ENCODE measurements around the gene MICU2. TPM values are rescaled to one million over a fixed set of nuclear protein-coding genes. Genes with fewer than 3 reads are reported as not detected.

MICU2 gene
- total RNA-seq, 4 donors from 2014 or later = 31.6 to 39.5 (median 36.0) TPM

GRCh38 chr13:21613791-21614190 is 9.8 kb upstream of the MICU2 start:
- DNase-seq (ENCODE audit: extremely low spot score) = no peak
- H3K4me1 ChIP-seq = no peaks in the 10 kb centered on the region
- H3K27me3 ChIP-seq = peaks cover 0 to 21% (median 0%) of the 10 kb centered on the region in 4 donors
- WGBS = 93% methylated on average over 4 of the region's 4 CpGs
- no peaks in the 10 kb centered on the region for H3K36me3 ChIP-seq
- H3K4me3 ChIP-seq = no peak overlapping the region
- no peak overlapping the region for H3K27ac ChIP-seq (replicated peaks in 1 of 4)
- intact Hi-C loops (cut with DNase I) = no loop called here
- no peak for TF ChIP-seq CTCF (IDR thresholded peaks at IDR 0.05)
- no peak for TF ChIP-seq POLR2A (IDR thresholded peaks at IDR 0.05; ENCODE audit: low read depth)
- no peak for TF ChIP-seq EP300 (IDR thresholded peaks at IDR 0.05)
- TF ChIP-seq POLR2AphosphoS5 (IDR thresholded peaks at IDR 0.05) = no peak
- no peaks in the 10 kb centered on the region for H3K9me3 ChIP-seq

GRCh38 chr13:21611385-21611784 is 7.4 kb upstream of the MICU2 start:
- Histone ChIP-seq H3K9me3 (no peaks in the 10 kb centered on the region), H3K36me3 (no peaks in the 10 kb centered on the region), H3K4me1 (no peaks in the 10 kb centered on the region), H3K27me3 (peaks cover 0 to 27% (median 0%) of the 10 kb centered on the region in 4 donors), H3K4me3 (no peak overlapping the region), H3K27ac (replicated peaks in 1 of 4) (no peak overlapping the region)
- WGBS = 93% methylated on average over 19 of the region's 21 CpGs
- intact Hi-C loops (cut with DNase I) = no loop called here
- TF ChIP-seq POLR2AphosphoS5 (IDR thresholded peaks at IDR 0.05) (no peak), CTCF (IDR thresholded peaks at IDR 0.05) (no peak), POLR2A (IDR thresholded peaks at IDR 0.05; ENCODE audit: low read depth) (no peak), EP300 (IDR thresholded peaks at IDR 0.05) (no peak)
- DNase-seq (ENCODE audit: extremely low spot score) = no peak

DNA sequence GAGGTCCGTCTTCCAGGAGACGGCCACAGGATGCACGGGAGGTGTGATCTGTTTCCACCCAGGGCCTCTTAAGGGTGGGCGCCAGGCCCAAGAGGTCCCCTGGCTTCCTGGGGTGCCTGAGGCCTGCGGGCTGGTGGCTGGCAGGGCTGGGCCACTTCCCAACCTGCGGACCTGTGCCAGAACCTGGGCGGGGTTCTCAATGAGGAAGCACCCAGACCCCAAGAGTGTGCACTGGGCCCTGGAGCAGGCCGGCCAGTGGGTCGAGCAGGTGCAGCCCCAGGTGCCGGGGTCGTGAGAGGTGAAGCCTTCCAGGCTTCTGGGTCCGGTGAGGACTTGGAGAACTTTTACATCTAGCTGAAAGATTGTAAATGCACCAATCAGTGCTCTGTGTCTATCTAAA is 6.7 kb upstream of the MICU2 start:
- intact Hi-C loops (cut with DNase I) = no loop called here
- TF ChIP-seq POLR2AphosphoS5 (IDR thresholded peaks at IDR 0.05) (no peak), EP300 (IDR thresholded peaks at IDR 0.05) (no peak), POLR2A (IDR thresholded peaks at IDR 0.05; ENCODE audit: low read depth) (no peak), CTCF (IDR thresholded peaks at IDR 0.05) (no peak)
- Histone ChIP-seq H3K27me3 (peaks cover 0 to 31% (median 0%) of the 10 kb centered on the region in 4 donors), H3K27ac (replicated peaks in 1 of 4) (no peak overlapping the region), H3K36me3 (no peaks in the 10 kb centered on the region), H3K4me1 (no peaks in the 10 kb centered on the region), H3K9me3 (no peaks in the 10 kb centered on the region), H3K4me3 (no peak overlapping the region)
- WGBS = 96% methylated on average over 9 of the region's 12 CpGs
- no peak for DNase-seq (ENCODE audit: extremely low spot score)

DNA sequence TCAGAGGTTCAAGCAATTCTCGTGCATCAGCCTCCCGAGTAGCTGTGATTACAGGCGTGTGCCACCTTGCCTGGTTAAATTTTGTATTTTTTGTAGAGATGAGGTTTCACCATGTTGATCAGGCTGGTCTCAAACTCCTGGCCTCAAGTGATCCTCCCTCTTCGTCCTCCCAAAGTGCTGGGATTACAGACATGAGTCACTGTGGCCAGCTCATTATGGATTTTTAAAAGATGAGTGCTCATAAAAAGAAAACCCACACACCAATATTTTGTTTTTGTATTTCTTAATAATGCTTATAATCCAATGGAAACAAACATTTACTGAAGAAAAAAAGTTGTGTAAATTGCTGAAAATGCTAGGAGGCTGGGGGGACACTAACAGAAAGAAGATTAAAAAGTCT is 5.0 kb upstream of the MICU2 start:
- Histone ChIP-seq H3K9me3 (no peaks in the 10 kb centered on the region), H3K36me3 (no peaks in the 10 kb centered on the region), H3K27ac (replicated peaks in 1 of 4) (no peak overlapping the region), H3K27me3 (peaks cover 0 to 31% (median 0%) of the 10 kb centered on the region in 4 donors), H3K4me1 (peaks cover 0 to 5% (median 2%) of the 10 kb centered on the region in 4 donors), H3K4me3 (no peak overlapping the region)
- 78% methylated on average over 4 of the region's 4 CpGs for WGBS
- TF ChIP-seq EP300 (IDR thresholded peaks at IDR 0.05) (no peak), POLR2AphosphoS5 (IDR thresholded peaks at IDR 0.05) (no peak)
- no peak for DNase-seq (ENCODE audit: extremely low spot score)
- intact Hi-C loops (cut with DNase I) = no loop called here

GRCh38 chr13:21606796-21607195 is 2.8 kb upstream of the MICU2 start:
- TF ChIP-seq POLR2AphosphoS5 (IDR thresholded peaks at IDR 0.05) (no peak), POLR2A (IDR thresholded peaks at IDR 0.05; ENCODE audit: low read depth) (no peak), CTCF (IDR thresholded peaks at IDR 0.05) (no peak), EP300 (IDR thresholded peaks at IDR 0.05) (no peak)
- Histone ChIP-seq H3K27me3 (peaks cover 0 to 27% (median 0%) of the 10 kb centered on the region in 4 donors), H3K4me3 (no peak overlapping the region), H3K9me3 (no peaks in the 10 kb centered on the region), H3K36me3 (no peaks in the 10 kb centered on the region), H3K4me1 (peaks cover 6 to 20% (median 12%) of the 10 kb centered on the region in 4 donors), H3K27ac (replicated peaks in 1 of 4) (no peak overlapping the region)
- WGBS = 63% methylated on average over 6 of the region's 6 CpGs
- DNase-seq (ENCODE audit: extremely low spot score) = no peak
- intact Hi-C loops (cut with DNase I) = no loop called here
